HepG2 (cell line): Measurements from ENCODE around the gene ANKRD11. TPM values are rescaled to one million over a fixed set of nuclear protein-coding genes. Genes with fewer than 3 reads are reported as not detected.

Source experiments
- polyA plus RNA-seq, 8 experiments: library from polyadenylated mRNA; depleted of rRNA in 3 of 8; stranded (reverse) in 7 of 8; unstranded in 1 of 8; fragments of >200 nt; fragmentation: Illumina TruSeq in 4 of 8; extraction: Trizol in 4 of 8; gene quantifications; 2 replicates each; pipeline versions ENCODE4 v1.2.1 to v1.2.3, GENCODE V29; 2011 to 2016; ENCODE audit warnings: low read depth in 4 of 8, missing spikeins in 1 of 8, mixed read lengths in 1 of 8; ENCODE audit not compliant: insufficient read depth in 1 of 8
- small RNA-seq, 3 experiments: library from RNA; depleted of rRNA; stranded (forward); fragments of <200 nt; gene quantifications; one replicate each; pipeline ENCODE3, GENCODE V24; 2012; ENCODE audit warnings: low read depth in 2 of 3, low replicate concordance in 1 of 3; ENCODE audit not compliant: insufficient read length in 3 of 3, insufficient read depth in 2 of 3
- total RNA-seq, 5 experiments: library from RNA; depleted of rRNA; stranded (reverse); fragments of >200 nt; fragmentation: Illumina TruSeq; extraction: Trizol; gene quantifications; 2 replicates each; pipeline ENCODE4 v1.2.3, GENCODE V29; 2016; ENCODE audit warnings: low read depth in 1 of 5

ANKRD11 gene
- total and polyA plus RNA-seq, 2 of the 13 experiments (the other 11 are each of a cell fraction or from before 2014, with no cell fraction given), result 21.4 to 38.4 TPM

Small RNA genes within 50 kb of the gene (small RNA-seq; reads per million reads assigned to genes)
- 0 reads per million in 3 experiments for gene RNU6-430P

Other genes starting within 250 kb of the ANKRD11 start
- gene SPG7, start 17.8 kb upstream of the ANKRD11 start, total RNA-seq (2016; rRNA removed; fragmentation: Illumina TruSeq; extraction: Trizol), result 63.9 and 136 TPM in 2 replicates
- gene SPG7, start 17.8 kb upstream of the ANKRD11 start, polyA plus RNA-seq (2011; rRNA removed), result 66.0 and 77.5 TPM in 2 replicates
- gene RPL13, start 70.1 kb upstream of the ANKRD11 start, total RNA-seq (2016; rRNA removed; fragmentation: Illumina TruSeq; extraction: Trizol), result 2,988 and 3,233 TPM in 2 replicates
- gene RPL13, start 70.1 kb upstream of the ANKRD11 start, polyA plus RNA-seq (2011; rRNA removed), result 4,411 and 5,523 TPM in 2 replicates
- gene CPNE7, start 85.2 kb upstream of the ANKRD11 start, total RNA-seq (2016; rRNA removed; fragmentation: Illumina TruSeq; extraction: Trizol), result not detected in 2 replicates
- 0.59 and 2.1 TPM in 2 replicates for gene CPNE7, start 85.2 kb upstream of the ANKRD11 start, polyA plus RNA-seq (2011; rRNA removed)
- 19.7 and 37.6 TPM in 2 replicates for gene DPEP1, start 123.1 kb upstream of the ANKRD11 start, total RNA-seq (2016; rRNA removed; fragmentation: Illumina TruSeq; extraction: Trizol)
- 40.2 and 52.2 TPM in 2 replicates for gene DPEP1, start 123.1 kb upstream of the ANKRD11 start, polyA plus RNA-seq (2011; rRNA removed)
- 69.4 and 80.0 TPM in 2 replicates for gene CHMP1A, start 167.1 kb upstream of the ANKRD11 start, total RNA-seq (2016; rRNA removed; fragmentation: Illumina TruSeq; extraction: Trizol)
- gene CHMP1A, start 167.1 kb upstream of the ANKRD11 start, polyA plus RNA-seq (2011; rRNA removed), result 73.3 and 87.2 TPM in 2 replicates
- gene SPATA33, start 167.3 kb upstream of the ANKRD11 start, total RNA-seq (2016; rRNA removed; fragmentation: Illumina TruSeq; extraction: Trizol), result 11.0 and 11.2 TPM in 2 replicates
- gene SPATA33, start 167.3 kb upstream of the ANKRD11 start, polyA plus RNA-seq (2011; rRNA removed), result 5.7 and 6.3 TPM in 2 replicates
- 1.2 and 2.5 TPM in 2 replicates for gene CDK10, start 196.1 kb upstream of the ANKRD11 start, total RNA-seq (2016; rRNA removed; fragmentation: Illumina TruSeq; extraction: Trizol)
- gene CDK10, start 196.1 kb upstream of the ANKRD11 start, polyA plus RNA-seq (2011; rRNA removed), result 3.9 and 4.3 TPM in 2 replicates
- gene SPATA2L, start 211.1 kb upstream of the ANKRD11 start, total RNA-seq (2016; rRNA removed; fragmentation: Illumina TruSeq; extraction: Trizol), result 17.0 and 20.7 TPM in 2 replicates
- gene SPATA2L, start 211.1 kb upstream of the ANKRD11 start, polyA plus RNA-seq (2011; rRNA removed), result 9.1 and 11.8 TPM in 2 replicates
- 3.8 and 10.1 TPM in 2 replicates for gene VPS9D1, start 230.3 kb upstream of the ANKRD11 start, total RNA-seq (2016; rRNA removed; fragmentation: Illumina TruSeq; extraction: Trizol)
- 13.2 and 18.6 TPM in 2 replicates for gene VPS9D1, start 230.3 kb upstream of the ANKRD11 start, polyA plus RNA-seq (2011; rRNA removed)
- 6.8 and 17.7 TPM in 2 replicates for gene ZNF276, start 231.0 kb upstream of the ANKRD11 start, total RNA-seq (2016; rRNA removed; fragmentation: Illumina TruSeq; extraction: Trizol)
- 18.0 and 24.3 TPM in 2 replicates for gene ZNF276, start 231.0 kb upstream of the ANKRD11 start, polyA plus RNA-seq (2011; rRNA removed)